Ishikawa (cell line): ENCODE data around the gene TBX1.

Experiments used
- CEBPB ChIP-seq: IDR thresholded peaks from 2 replicates; pipeline ENCODE4 v1.6.1; 2012
- CREB1 ChIP-seq: IDR thresholded peaks from 2 replicates; pipeline ENCODE4 v1.6.1; 2012; ENCODE audit warnings: low read depth
- EGR1 ChIP-seq: IDR thresholded peaks from 2 replicates; pipeline ENCODE4 v1.6.1; 2012
- EP300 ChIP-seq: IDR thresholded peaks from 2 replicates; pipeline ENCODE4 v1.6.1; 2012; ENCODE audit warnings: borderline replicate concordance
- FOXM1 ChIP-seq: IDR thresholded peaks from 2 replicates; pipeline ENCODE4 v1.6.1; 2012; ENCODE audit warnings: low read depth, borderline replicate concordance
- NFIC ChIP-seq: IDR thresholded peaks from 2 replicates; pipeline ENCODE4 v1.6.1; 2012
- RAD21 ChIP-seq: IDR thresholded peaks from 2 replicates; pipeline ENCODE4 v1.6.1; 2012; ENCODE audit warnings: low read depth
- TAF1 ChIP-seq: IDR thresholded peaks from 2 replicates; pipeline ENCODE4 v1.6.1; 2012; ENCODE audit warnings: low read depth, mild to moderate bottlenecking
- TCF12 ChIP-seq: IDR thresholded peaks from 2 replicates; pipeline ENCODE4 v1.6.1; 2012; ENCODE audit warnings: low read depth
- TEAD4 ChIP-seq: IDR thresholded peaks from 2 replicates; pipeline ENCODE4 v1.6.1; 2012
- USF1 ChIP-seq: IDR thresholded peaks from 2 replicates; pipeline ENCODE4 v1.6.1; 2012
- YY1 ChIP-seq: IDR thresholded peaks from 2 replicates; pipeline ENCODE4 v1.6.1; 2012; ENCODE audit warnings: low read depth
- ZBTB7A ChIP-seq: IDR thresholded peaks from 2 replicates; pipeline ENCODE4 v1.6.1; 2012; ENCODE audit warnings: low read depth
- TF ChIP-seq, protein P1 (sequence below): IDR thresholded peaks from 2 replicates; pipeline ENCODE4 v1.6.1; 2012
- TF ChIP-seq, protein P2 (sequence below): IDR thresholded peaks from 2 replicates; pipeline ENCODE4 v1.6.1; 2012; ENCODE audit warnings: low read depth, mild to moderate bottlenecking

Gene TBX1

GRCh38 chr22:19740586-19740985 is 20.0 kb upstream of the TBX1 start:
- TF ChIP-seq ZBTB7A (no peak), YY1 (no peak), TEAD4 (no peak), RAD21 (no peak), TAF1 (no peak), USF1 (no peak), CEBPB (no peak), CREB1 (no peak), FOXM1 (no peak), EGR1 (no peak), NFIC (no peak), EP300 (no peak), TCF12 (no peak)
- TF ChIP-seq, protein P1, sequence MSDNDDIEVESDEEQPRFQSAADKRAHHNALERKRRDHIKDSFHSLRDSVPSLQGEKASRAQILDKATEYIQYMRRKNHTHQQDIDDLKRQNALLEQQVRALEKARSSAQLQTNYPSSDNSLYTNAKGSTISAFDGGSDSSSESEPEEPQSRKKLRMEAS, result no peak
- TF ChIP-seq, protein P2, sequence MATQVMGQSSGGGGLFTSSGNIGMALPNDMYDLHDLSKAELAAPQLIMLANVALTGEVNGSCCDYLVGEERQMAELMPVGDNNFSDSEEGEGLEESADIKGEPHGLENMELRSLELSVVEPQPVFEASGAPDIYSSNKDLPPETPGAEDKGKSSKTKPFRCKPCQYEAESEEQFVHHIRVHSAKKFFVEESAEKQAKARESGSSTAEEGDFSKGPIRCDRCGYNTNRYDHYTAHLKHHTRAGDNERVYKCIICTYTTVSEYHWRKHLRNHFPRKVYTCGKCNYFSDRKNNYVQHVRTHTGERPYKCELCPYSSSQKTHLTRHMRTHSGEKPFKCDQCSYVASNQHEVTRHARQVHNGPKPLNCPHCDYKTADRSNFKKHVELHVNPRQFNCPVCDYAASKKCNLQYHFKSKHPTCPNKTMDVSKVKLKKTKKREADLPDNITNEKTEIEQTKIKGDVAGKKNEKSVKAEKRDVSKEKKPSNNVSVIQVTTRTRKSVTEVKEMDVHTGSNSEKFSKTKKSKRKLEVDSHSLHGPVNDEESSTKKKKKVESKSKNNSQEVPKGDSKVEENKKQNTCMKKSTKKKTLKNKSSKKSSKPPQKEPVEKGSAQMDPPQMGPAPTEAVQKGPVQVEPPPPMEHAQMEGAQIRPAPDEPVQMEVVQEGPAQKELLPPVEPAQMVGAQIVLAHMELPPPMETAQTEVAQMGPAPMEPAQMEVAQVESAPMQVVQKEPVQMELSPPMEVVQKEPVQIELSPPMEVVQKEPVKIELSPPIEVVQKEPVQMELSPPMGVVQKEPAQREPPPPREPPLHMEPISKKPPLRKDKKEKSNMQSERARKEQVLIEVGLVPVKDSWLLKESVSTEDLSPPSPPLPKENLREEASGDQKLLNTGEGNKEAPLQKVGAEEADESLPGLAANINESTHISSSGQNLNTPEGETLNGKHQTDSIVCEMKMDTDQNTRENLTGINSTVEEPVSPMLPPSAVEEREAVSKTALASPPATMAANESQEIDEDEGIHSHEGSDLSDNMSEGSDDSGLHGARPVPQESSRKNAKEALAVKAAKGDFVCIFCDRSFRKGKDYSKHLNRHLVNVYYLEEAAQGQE, result no peak

DNA sequence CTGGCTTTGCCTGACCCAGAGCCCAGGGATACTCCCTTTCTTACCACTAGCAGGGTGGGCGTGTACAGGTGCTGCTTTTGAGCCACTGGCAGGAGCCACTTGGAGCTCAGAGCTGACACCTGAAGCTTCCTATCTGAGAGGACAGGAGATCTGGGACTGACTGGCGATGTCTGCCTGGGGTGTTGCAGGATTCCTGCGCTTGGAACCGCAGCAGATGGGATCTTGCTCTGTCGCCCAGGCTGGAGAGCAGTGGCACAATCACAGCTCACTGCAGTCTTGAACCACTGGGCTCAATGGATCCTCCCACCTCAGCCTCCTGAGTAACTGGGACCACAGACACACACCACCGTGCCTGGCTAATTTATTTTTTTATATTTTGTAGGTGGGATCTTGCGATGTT is 19.5 kb upstream of the TBX1 start:
- TF ChIP-seq TAF1 (no peak), CEBPB (no peak), FOXM1 (no peak), TCF12 (no peak), NFIC (no peak), USF1 (no peak), RAD21 (no peak), EGR1 (no peak)
- TF ChIP-seq, protein P2, result no peak
- TF ChIP-seq, protein P1, result no peak

- TF ChIP-seq TCF12 (no peak), CEBPB (no peak), NFIC (no peak), CREB1 (no peak), YY1 (no peak), EP300 (no peak), TEAD4 (no peak), FOXM1 (no peak), RAD21 (no peak), USF1 (no peak), TAF1 (no peak), EGR1 (no peak), ZBTB7A (no peak)
- TF ChIP-seq, protein P1, result no peak
- TF ChIP-seq, protein P2, result no peak
These were observed 18.2 kb upstream of the TBX1 start for GRCh38 chr22:19742160-19743066.
